GM19193 (cell line): ENCODE results near the gene PTPRO.

Source experiments
- POLR2A ChIP-seq: IDR thresholded peaks from 4 replicates; pipeline ENCODE4 v1.6.1; 2011; ENCODE audit not compliant: insufficient read depth, insufficient read length; ENCODE audit errors: extremely low read depth

The PTPRO gene

DNA sequence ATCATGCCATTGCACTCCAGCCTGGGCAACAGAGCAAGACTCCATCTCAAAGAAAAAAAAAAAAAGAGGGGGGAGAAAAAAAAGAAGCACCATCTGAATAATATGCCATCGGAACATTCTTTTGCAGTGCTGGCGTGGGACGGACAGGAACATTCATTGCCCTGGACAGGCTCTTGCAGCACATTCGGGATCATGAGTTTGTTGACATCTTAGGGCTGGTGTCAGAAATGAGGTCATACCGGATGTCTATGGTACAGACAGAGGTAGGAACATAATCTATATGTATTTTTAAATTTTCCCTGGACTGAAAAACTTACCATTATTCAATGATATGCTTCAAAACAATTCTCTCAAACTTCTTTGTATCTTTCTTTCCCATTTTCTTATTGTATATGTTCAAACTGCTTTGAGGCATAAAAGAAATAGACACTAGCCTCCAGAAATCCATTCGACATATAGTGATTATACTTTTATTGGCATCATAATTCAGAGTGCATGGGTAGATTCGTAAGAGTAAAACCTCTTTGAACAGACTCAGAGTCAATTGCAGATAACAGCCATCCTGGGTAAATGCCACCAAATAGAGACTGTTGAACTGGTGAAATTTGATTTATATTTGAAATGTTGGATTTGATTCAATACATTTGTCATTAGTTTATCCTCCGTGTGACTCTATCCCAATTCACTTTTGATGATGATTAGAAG lies 267.2 kb downstream of the PTPRO start:
- no peak for TF ChIP-seq POLR2A

DNA sequence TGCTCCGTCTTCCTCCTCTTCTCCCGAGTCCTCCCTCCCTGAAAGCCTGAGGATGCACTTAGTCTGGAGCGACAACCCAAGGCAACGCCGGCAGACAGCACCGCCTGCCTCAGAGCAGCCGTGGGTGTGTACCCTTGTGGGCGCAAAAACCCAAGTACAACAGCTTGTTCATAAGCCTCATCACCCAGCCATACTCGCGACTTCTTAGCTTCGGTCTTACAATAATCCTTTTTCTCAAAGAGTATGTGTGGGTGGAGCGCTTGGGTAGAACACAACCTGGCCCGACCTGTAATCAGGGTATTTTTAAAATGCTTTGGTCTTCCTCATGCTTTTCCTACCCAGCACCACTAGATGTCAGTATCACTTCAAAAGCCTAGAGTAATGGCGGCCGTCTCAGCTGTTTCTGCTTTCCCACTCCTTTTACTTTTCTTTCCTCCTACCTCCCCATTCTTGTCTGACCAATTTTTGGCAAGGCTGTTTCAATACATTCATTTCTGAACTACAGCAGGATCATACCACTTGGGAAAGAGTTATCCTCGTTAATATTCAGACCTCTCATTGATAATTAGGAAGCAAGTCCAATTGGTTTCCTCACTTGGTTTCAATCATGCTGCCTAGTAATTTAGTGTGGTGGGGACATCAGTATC lies 268.0 kb downstream of the PTPRO start:
- no peak for TF ChIP-seq POLR2A

DNA sequence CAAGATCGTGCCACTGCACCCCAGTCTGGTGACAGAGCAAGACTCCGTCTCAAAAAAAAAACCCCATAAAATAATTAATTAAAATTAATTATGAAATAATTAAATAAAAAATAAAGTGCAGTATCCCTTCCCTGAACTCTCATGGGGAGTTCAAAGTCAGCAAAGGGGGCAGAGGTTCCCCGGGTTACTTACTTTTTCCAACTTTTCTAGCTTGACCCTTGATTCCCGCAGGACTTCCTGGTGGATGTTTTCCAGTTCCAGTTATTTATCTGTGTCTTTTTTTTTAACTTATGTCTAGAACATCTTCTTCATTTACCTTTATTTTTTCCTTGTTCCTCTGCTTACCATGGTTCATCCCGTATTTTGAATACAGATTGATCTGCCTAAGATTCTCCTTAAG lies 269.5 kb downstream of the PTPRO start:
- no peak for TF ChIP-seq POLR2A

DNA sequence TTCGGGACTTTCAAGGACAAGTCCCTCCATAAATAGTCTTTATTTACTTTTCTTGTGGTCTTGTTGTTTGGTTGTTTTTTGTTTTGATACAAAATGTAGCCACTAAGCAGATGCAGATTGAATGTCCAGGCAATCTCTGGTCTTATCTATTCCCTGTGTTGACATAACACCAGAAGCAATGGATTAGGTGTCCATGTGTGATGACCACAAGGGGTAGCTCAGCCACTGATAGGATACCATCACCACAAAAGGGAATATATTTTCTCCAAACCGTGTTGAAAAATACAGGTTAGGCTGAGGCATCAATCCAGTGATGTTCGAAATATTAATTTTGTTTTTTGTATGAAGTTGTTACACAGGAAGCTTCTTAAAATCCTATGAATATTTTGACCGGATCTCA lies 270.6 kb downstream of the PTPRO start:
- no peak for TF ChIP-seq POLR2A

DNA sequence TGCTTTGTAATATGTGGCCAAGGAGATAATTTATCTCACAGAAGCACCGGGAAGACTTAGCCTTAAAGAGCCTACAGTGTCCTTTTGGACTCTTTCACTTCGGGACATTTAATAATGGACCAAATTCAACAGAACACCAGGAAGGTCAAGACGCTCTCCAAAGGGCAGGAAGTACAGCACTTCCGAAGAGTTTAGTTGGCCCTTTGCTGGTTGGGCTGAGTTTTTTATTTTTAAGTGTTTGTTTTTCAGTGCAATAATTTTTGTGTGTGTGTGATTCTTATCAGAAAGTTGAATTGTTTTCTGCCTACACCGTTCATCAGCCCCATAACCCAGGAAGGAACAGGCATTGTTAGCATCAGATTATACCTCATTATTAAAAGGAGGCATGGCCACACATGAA lies 273.9 kb downstream of the PTPRO start:
- TF ChIP-seq POLR2A, result no peak

DNA sequence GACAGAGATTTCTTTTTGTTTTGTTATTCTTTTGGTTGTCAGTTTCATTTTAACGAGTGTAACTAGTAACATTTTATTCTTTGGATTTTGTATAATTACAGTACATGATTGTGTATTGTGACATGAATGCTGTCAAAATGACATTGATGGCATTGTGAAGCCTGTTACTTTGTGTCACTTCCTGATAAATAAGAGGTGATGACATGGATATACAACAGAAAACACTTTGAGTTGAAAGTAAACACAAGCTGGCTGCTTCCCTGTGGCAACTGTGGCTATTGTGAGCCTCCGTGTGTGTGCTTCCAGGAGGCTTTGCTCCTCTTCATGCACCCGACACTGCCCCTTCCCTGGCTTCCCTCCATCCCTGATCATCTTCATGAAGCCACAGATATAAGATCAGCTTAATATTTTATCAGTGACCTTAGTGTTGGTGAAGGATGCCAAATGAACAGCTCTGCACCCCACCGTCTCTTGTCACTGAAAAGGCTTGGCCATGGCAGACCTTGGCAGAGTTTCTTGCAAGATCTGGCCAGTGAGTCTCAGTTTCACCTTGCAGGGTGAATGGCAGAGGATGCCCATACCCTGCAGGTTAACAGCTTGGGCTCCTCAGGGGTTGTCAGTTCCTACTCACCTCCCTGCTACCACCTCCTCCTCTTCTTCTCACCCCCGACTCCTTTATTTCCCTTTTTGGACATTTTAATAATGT lies 275.0 kb downstream of the PTPRO start:
- TF ChIP-seq POLR2A, result no peak

DNA sequence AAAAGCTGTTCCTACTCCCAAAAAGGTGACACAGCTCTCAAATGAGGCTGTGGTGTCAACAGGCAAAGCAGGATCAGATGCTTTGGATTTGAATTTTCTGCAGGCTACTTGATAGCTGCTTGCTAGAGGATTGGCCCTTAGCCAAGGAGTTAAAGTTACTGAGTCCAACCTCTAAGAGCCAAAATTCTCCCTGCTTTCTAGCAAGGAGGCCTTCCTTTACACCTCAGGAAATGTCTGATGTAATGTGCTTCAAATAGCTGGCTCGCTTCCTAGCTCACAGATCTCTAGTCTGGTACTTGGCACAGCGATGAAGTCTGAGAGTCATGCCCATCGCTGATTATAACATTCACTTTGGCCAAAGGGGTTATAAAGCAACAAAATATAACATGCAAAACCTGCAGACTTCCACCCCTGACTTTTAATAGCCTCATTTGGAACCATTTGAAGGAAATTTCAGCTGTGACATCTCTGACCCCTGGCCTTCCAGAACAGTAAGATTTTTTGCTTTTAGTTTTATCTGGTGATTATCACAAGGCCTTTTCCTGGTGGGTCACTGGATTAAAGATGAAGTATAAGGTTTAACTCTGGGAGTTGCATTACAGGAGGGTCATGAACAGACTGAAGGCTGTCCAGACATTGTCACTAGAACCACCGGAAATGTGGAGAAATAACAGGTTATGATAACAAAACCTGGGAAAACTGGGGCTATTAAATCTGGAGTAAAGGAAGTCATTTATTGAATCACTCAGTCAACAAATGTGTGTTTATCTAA lies 277.1 kb downstream of the PTPRO start:
- no peak for TF ChIP-seq POLR2A

DNA sequence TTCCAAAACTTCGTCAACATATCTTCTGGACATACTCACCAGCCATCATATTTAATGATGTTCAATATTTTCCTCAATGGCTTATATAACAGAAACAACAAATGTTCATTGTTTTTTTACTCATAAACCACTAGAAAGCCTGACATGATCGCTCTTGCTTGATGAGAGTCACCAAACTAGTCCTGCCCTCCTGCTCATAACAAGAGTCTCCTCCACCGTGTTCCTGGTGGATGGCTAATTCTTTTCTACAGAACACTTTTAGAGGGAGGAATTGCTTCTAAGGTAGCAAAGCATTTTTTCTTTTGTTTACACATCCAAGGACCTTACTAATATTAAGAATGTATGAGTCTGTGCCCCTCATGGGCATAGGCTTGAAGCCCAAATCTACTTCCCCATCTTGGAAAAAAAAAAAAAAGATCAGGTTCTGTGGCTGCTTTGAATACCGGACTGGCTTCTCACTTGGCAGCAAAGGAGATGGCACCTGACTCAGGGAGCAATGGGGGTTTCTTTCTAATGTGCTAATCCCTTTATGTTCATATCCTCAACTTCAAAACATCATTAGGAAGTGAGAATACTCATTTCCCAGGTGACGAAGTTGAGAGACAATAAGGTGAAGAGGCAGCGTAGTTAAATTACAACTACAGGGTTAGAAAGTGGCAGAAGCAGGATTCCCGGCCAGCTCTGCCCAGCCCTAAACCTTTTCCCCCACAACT lies 278.1 kb downstream of the PTPRO start:
- no peak for TF ChIP-seq POLR2A

DNA sequence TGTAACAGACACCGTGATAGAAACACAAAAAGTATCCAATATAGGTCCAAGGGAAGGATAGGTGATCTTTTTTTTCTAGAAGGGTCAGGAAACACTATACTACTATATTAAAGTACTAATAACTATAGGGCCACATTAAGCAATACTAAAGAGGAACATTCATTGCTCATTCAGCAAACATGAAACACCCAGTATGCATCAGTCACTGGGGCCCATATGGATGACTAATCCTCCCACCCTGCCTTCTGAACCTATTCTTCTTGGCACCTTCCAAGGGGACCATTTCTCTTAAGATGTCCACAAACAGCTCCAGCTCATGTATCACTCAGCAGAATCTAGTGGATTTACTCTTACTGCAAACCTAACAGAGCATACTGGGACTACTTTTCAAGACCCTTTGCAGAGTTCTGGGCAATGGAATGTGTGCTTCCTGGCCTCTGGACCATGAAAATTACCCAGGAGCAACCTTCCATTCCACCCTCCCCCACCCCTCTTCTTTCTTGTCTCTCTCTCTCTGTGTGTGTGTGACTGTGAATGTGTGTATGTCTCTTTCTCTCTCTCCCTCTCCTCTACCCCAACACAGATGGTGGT lies 279.0 kb downstream of the PTPRO start:
- TF ChIP-seq POLR2A, result no peak

DNA sequence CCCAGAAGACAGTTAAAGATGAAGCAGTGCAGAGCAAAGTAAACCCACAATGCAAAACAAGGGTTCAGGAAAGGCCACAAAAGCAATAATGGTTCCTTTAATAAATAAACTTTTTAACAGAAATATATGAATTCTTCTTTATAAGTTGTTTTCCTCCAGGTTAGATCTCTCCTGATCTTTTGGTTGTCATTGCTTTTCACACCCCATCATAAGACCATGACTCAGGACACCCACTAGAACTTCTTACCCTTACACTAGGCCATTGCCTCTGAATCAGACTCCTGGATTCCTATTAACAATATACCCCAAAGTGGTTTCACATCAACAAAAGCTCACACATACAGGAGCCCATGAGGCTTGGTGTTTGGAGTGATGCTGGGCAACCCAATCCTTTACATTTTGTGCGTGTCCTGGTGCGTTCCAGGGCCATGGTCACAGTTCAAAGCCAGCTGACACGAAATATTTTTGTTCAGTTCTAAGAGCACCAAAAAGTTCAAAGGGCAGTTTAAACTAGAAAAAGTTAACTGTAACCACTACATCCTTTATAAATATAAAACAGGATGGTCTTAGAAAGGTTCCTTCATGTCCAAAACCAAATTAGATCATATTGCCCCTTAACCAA lies 279.9 kb downstream of the PTPRO start:
- no peak for TF ChIP-seq POLR2A

DNA sequence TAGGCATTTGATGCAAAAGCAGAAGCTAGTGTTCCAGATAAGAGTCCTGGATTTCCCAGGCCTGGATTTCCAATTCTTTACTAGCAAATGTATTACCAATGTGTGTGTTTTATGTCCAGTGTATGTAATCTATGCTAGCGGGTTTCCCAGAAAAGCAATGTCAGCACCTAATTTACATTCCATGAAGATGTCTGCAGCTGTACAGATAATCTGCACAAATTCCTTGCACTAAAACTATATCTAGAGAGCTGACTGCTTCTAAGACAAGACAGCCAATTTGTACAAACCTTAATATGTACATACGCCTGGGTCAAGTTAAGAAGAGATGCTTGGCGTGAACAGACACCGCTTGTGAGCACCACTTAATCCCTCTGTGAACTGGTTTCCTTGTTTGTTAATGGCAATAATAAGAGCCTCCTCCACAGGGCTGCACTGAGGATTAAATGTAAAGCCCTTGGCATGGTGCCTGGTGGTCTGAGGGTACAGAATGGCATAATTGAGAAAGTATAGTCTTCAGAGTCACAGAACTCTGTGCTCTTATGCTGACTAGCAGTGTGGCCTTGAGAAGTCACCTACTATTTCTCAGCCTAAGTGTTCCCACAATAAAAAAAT lies 281.3 kb downstream of the PTPRO start:
- TF ChIP-seq POLR2A, result no peak

DNA sequence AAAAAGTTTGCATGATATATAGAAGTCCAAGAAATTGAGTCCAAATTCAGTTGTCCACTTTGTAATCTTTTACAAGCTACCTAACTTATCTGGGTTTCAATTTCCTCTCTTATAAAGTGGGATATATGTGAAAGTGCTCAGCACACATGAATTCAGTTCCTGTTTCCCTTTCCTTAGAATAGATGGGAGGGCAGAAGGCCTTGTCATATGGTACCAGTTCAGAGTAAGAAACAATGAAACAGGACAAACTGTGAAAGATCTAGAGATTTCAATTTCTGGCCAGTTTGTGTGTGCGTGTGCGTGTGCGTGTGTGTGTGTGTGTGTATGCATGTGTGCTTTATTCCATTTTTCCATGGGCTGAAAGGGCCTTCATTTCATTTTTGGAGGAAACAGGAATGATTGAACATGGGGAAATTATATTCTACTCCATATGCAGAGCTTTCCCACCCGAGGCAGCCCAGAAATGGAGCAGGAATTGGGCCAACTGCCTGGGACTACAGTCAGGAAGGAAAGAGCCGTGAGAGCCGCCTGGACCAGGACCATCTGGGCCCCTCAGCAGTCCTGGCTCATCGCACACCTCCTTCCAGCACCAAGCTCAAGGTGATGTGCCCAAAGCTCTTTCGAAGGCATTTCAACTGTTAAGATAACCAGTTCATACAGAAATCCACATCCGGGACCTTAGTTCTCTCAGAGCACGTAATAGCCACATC lies 283.7 kb downstream of the PTPRO start:
- no peak for TF ChIP-seq POLR2A

DNA sequence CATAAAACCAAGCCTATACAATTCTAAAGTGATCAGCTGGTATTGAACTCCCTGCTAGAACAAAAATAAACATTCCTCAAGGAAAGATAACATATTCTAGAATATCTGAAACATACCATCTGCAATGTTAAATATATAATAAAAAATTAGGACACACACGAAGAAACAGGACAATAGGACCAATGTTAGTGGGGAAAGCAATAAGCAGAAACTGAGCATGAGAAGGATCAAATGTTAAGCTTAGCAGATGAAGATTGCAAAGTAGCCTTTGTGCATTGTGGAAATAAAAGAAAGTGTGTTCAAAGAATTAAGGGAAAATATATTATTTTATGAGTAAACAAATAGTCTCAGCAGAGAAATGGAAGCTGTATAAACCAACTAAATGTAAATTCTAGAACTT lies 286.1 kb downstream of the PTPRO start:
- TF ChIP-seq POLR2A, result no peak
